ENCODE measurements around the gene KRT81.
A peak's percentile ranks its signal among the peaks of the same experiment; 100 is the strongest.

The KRT81 gene

DNA sequence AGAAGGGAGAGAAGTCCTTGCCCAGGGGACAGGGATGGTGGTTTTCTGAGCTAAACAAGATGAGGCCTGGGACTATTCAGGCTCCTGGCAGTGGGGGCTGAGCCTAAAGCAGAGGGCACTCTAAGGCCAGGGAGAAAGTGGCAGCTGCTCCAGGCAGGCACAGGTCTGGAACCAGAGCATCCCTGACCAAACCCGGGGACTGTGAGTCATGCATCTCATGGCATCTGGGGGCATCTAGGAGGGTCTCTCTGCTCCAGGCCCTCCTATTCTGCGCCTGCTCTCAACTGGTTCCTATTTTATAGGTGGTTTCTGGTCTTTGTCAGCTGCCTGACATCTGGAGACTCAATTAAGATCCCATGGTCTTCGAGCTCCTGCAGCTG lies 46.7 kb downstream of the KRT81 start:
- Histone ChIP-seq H3K9me2 (replicated peaks; ENCODE audit: control insufficient read depth, low read length) (no peaks in the 10 kb centered on the region), H3K4me1 (ENCODE audit: control insufficient read depth, low read length) (peaks cover 8% of the 10 kb centered on the region), H3K36me3 (ENCODE audit: control insufficient read depth, low read length) (no peaks in the 10 kb centered on the region), H3K79me2 (ENCODE audit: control insufficient read depth, low read length) (no peaks in the 10 kb centered on the region), H3K4me3 (ENCODE audit: low read length) (no peak overlapping the region), H3K9me3 (ENCODE audit: control insufficient read depth, insufficient read depth, low read length) (no peaks in the 10 kb centered on the region), H3K27me3 (ENCODE audit: control insufficient read depth, low read length) (peaks cover 2% of the 10 kb centered on the region; the same call in 1 of the 2 replicates), H3K27ac (ENCODE audit: low read depth, low read length) (no peak overlapping the region), H3F3A (ENCODE audit: control insufficient read depth, insufficient read depth) (no peaks in the 10 kb centered on the region), H4K20me1 (ENCODE audit: control insufficient read depth, insufficient read depth, low read depth, low read length) (no peaks in the 10 kb centered on the region), H3K4me2 (ENCODE audit: low read length) (no peak overlapping the region)
- TF ChIP-seq EZH2phosphoT487 (IDR thresholded peaks at IDR 0.05; ENCODE audit: borderline replicate concordance, low read length) (no peak), CTCF (IDR thresholded peaks at IDR 0.05; ENCODE audit: low read depth, low read length, poor library complexity, severe bottlenecking) (no peak)

GRCh38 chr12:52243856-52244614 lies 47.3 kb downstream of the KRT81 start:
- Histone ChIP-seq H3K79me2 (ENCODE audit: control insufficient read depth, low read length) (no peaks in the 10 kb centered on the region), H3K9me3 (ENCODE audit: control insufficient read depth, insufficient read depth, low read length) (no peaks in the 10 kb centered on the region), H4K20me1 (ENCODE audit: control insufficient read depth, insufficient read depth, low read depth, low read length) (no peaks in the 10 kb centered on the region), H3K36me3 (ENCODE audit: control insufficient read depth, low read length) (no peaks in the 10 kb centered on the region), H3K4me3 (ENCODE audit: low read length) (no peak overlapping the region), H3F3A (ENCODE audit: control insufficient read depth, insufficient read depth) (no peaks in the 10 kb centered on the region), H3K4me1 (ENCODE audit: control insufficient read depth, low read length) (peaks cover 8% of the 10 kb centered on the region), H3K27ac (ENCODE audit: low read depth, low read length) (no peak overlapping the region), H3K27me3 (ENCODE audit: control insufficient read depth, low read length) (peaks cover 2% of the 10 kb centered on the region; the same call in 1 of the 2 replicates), H3K4me2 (ENCODE audit: low read length) (peak overlapping the region; percentile 8; the same call in 1 of the 2 replicates), H3K9me2 (replicated peaks; ENCODE audit: control insufficient read depth, low read length) (no peaks in the 10 kb centered on the region)
- TF ChIP-seq EZH2phosphoT487 (IDR thresholded peaks at IDR 0.05; ENCODE audit: borderline replicate concordance, low read length): no peak
- no peak for TF ChIP-seq CTCF (IDR thresholded peaks at IDR 0.05; ENCODE audit: low read depth, low read length, poor library complexity, severe bottlenecking)

DNA sequence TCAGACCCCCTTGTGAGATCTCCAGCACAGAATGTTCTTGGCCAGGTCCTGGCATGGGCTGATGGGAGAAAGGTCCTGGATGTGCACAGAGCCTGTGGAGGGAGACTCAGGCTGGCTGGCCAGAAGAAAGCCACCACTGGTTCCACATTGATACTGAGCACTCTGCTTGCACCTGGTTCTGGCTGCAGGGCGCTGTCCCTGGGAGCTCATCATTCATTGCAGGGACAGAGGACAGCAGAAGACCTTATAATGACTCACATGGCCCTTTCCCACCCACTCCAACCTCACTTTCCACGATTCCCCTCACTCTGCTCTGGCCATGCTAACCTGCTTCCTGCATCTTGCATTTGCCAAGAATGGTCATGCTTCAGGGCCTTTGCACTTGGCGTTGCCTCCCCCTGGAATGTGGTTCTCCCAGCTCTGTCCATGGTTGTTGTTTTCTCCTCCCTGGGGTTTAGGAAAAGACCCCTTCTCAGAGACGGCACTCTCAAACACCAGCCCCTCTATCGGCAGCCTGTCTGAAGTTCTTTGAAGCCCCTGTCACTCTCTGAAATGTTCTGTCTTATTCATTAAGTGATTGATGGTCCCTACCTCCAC lies 48.0 kb downstream of the KRT81 start:
- Histone ChIP-seq H3K9me2 (replicated peaks; ENCODE audit: control insufficient read depth, low read length) (no peaks in the 10 kb centered on the region), H3K36me3 (ENCODE audit: control insufficient read depth, low read length) (no peaks in the 10 kb centered on the region), H3F3A (ENCODE audit: control insufficient read depth, insufficient read depth) (no peaks in the 10 kb centered on the region), H3K4me3 (ENCODE audit: low read length) (no peak overlapping the region), H4K20me1 (ENCODE audit: control insufficient read depth, insufficient read depth, low read depth, low read length) (no peaks in the 10 kb centered on the region), H3K79me2 (ENCODE audit: control insufficient read depth, low read length) (no peaks in the 10 kb centered on the region), H3K9me3 (ENCODE audit: control insufficient read depth, insufficient read depth, low read length) (no peaks in the 10 kb centered on the region), H3K27ac (ENCODE audit: low read depth, low read length) (no peak overlapping the region), H3K27me3 (ENCODE audit: control insufficient read depth, low read length) (peaks cover 2% of the 10 kb centered on the region; the same call in 1 of the 2 replicates), H3K4me2 (ENCODE audit: low read length) (peak overlapping the region; percentile 8; the same call in 1 of the 2 replicates), H3K4me1 (ENCODE audit: control insufficient read depth, low read length) (peaks cover 8% of the 10 kb centered on the region)
- TF ChIP-seq EZH2phosphoT487 (IDR thresholded peaks at IDR 0.05; ENCODE audit: borderline replicate concordance, low read length): no peak
- no peak for TF ChIP-seq CTCF (IDR thresholded peaks at IDR 0.05; ENCODE audit: low read depth, low read length, poor library complexity, severe bottlenecking)

All from DOHH2 (cell line).